ENCODE results near the gene LMBR1L. TPM values are rescaled to one million over a fixed set of nuclear protein-coding genes. Genes with fewer than 3 reads are reported as not detected.

The LMBR1L gene
- total RNA-seq, 2 donors from 2014 or later = 37.7 to 40.8 TPM

- peak; percentile 84 for DNase-seq (ENCODE audit: low spot score)
- intact Hi-C loops (cut with DNase I) = loop anchor here in 1 of 2 donors (2.0 kb wide), 1 partner anchor 41 kb away; the partner anchor contains the start of gene PRKAG1
These were observed 51.1 kb downstream of the LMBR1L start for GRCh38 chr12:49059299-49060171.

GRCh38 chr12:49059045-49059298, 51.7 kb downstream of the LMBR1L start:
- DNase-seq (ENCODE audit: low spot score) = no peak
- intact Hi-C loops (cut with DNase I) = no loop called here

GRCh38 chr12:49058366-49059044, 52.1 kb downstream of the LMBR1L start:
- peak; percentile 68 for DNase-seq (ENCODE audit: low spot score)
- intact Hi-C loops (cut with DNase I) = no loop called here

GRCh38 chr12:49057888-49058287, 52.8 kb downstream of the LMBR1L start:
- DNase-seq (ENCODE audit: low spot score) = peak; percentile 23
- intact Hi-C loops (cut with DNase I) = no loop called here

GRCh38 chr12:49055978-49056754, 54.5 kb downstream of the LMBR1L start:
- DNase-seq (ENCODE audit: low spot score) = peak; percentile 79
- intact Hi-C loops (cut with DNase I) = no loop called here

- intact Hi-C loops (cut with DNase I) = no loop called here
- peak; percentile 29 for DNase-seq (ENCODE audit: low spot score)
These were observed 55.6 kb downstream of the LMBR1L start for GRCh38 chr12:49055092-49055491.

- DNase-seq (ENCODE audit: low spot score) = peak; percentile 80
These were observed 56.1 kb downstream of the LMBR1L start for GRCh38 chr12:49054524-49054923.

GRCh38 chr12:49054096-49054495, 56.6 kb downstream of the LMBR1L start:
- DNase-seq (ENCODE audit: low spot score) = no peak
- intact Hi-C loops (cut with DNase I) = no loop called here

More at GRCh38 chr12:49054524-49054923, 56.1 kb downstream of the LMBR1L start:
- intact Hi-C loops (cut with DNase I) = no loop called here

- intact Hi-C loops (cut with DNase I) = no loop called here
- peak; percentile 46 for DNase-seq (ENCODE audit: low spot score)
These were observed 58.0 kb downstream of the LMBR1L start for GRCh38 chr12:49052451-49053208.

GRCh38 chr12:49051777-49052438, 58.7 kb downstream of the LMBR1L start:
- DNase-seq (ENCODE audit: low spot score) = no peak
- intact Hi-C loops (cut with DNase I) = no loop called here

GRCh38 chr12:49051373-49051764, 59.3 kb downstream of the LMBR1L start:
- intact Hi-C loops (cut with DNase I) = no loop called here
- peak; percentile 68 for DNase-seq (ENCODE audit: low spot score)

- intact Hi-C loops (cut with DNase I) = no loop called here
- peak; percentile 64 for DNase-seq (ENCODE audit: low spot score)
These were observed 59.9 kb downstream of the LMBR1L start for GRCh38 chr12:49050507-49051372.

- intact Hi-C loops (cut with DNase I) = no loop called here
- DNase-seq (ENCODE audit: low spot score) = no peak
These were observed 61.0 kb downstream of the LMBR1L start for GRCh38 chr12:49049566-49050224.

GRCh38 chr12:49048953-49049352, 61.7 kb downstream of the LMBR1L start:
- intact Hi-C loops (cut with DNase I) = no loop called here
- no peak for DNase-seq (ENCODE audit: low spot score)
